NCI-H146 treated with DMSO at 0.1 percent for 48 hours (cell line): ENCODE data around the gene ARL15.
"Not testable (repeated sequence)": the region's sequence is repeated elsewhere in the genome, so short reads cannot be mapped to it uniquely, and the experiment has no call there.

Source experiments
- DNase-seq: peaks from one replicate; lab custom pipeline; 2025; ENCODE audit not compliant: unreplicated experiment; lab: John Stamatoyannopoulos, UW

Gene ARL15

GRCh38 chr5:54103871-54104270 is 206.5 kb downstream of the ARL15 start:
- DNase-seq, result peak; percentile 98

GRCh38 chr5:54098267-54098666 is 212.1 kb downstream of the ARL15 start:
- DNase-seq, result no peak

GRCh38 chr5:54095969-54096368 is 214.4 kb downstream of the ARL15 start:
- DNase-seq, result no peak

- no peak for DNase-seq
These were observed 215.7 kb downstream of the ARL15 start for GRCh38 chr5:54094706-54095105.

GRCh38 chr5:54093861-54094260 is 216.5 kb downstream of the ARL15 start:
- DNase-seq, result no peak

- DNase-seq, result peak; percentile 5
These were observed 217.3 kb downstream of the ARL15 start for GRCh38 chr5:54093081-54093492.

- DNase-seq, result no peak
These were observed 218.9 kb downstream of the ARL15 start for GRCh38 chr5:54091307-54092130.

GRCh38 chr5:54090495-54091120 is 219.8 kb downstream of the ARL15 start:
- no peak for DNase-seq

GRCh38 chr5:54088081-54088480 is 222.3 kb downstream of the ARL15 start:
- DNase-seq, result no peak

- no peak for DNase-seq
These were observed 222.9 kb downstream of the ARL15 start for GRCh38 chr5:54087436-54087835.

GRCh38 chr5:54086191-54086590 is 224.2 kb downstream of the ARL15 start:
- DNase-seq, result no peak

GRCh38 chr5:54084696-54085095 is 225.7 kb downstream of the ARL15 start:
- DNase-seq, result no peak

- no peak for DNase-seq
These were observed 226.5 kb downstream of the ARL15 start for GRCh38 chr5:54083851-54084250.

GRCh38 chr5:54083245-54083644 is 227.1 kb downstream of the ARL15 start:
- DNase-seq, result no peak

- DNase-seq, result no peak
These were observed 229.0 kb downstream of the ARL15 start for GRCh38 chr5:54081415-54081814.

GRCh38 chr5:54080831-54081230 is 229.5 kb downstream of the ARL15 start:
- no peak for DNase-seq

- no peak for DNase-seq
These were observed 236.6 kb downstream of the ARL15 start for GRCh38 chr5:54073735-54074134.

- DNase-seq, result no peak
These were observed 237.2 kb downstream of the ARL15 start for GRCh38 chr5:54073131-54073530.

- DNase-seq, result no peak
These were observed 243.9 kb downstream of the ARL15 start for GRCh38 chr5:54066433-54066832.

GRCh38 chr5:54063817-54064216 is 246.6 kb downstream of the ARL15 start:
- no peak for DNase-seq

GRCh38 chr5:54062958-54063357 is 247.4 kb downstream of the ARL15 start:
- DNase-seq, result no peak

- DNase-seq, result not testable (repeated sequence)
These were observed 249.5 kb downstream of the ARL15 start for GRCh38 chr5:54060919-54061318.

- DNase-seq, result no peak
These were observed 260.4 kb downstream of the ARL15 start for GRCh38 chr5:54049963-54050362.
